GM12873 (cell line): ENCODE measurements around the gene CMIP.

Experiments
- CTCF ChIP-seq: IDR thresholded peaks from 2 replicates; pipeline ENCODE4 v1.5.1; 2012; ENCODE audit warnings: low read depth, mild to moderate bottlenecking, moderate library complexity, low read length, control low read depth; ENCODE audit not compliant: insufficient read depth; ENCODE audit errors: missing control alignments

Gene CMIP

GRCh38 chr16:81599034-81599744 is 154.6 kb downstream of the CMIP start:
- TF ChIP-seq CTCF: no peak

GRCh38 chr16:81600275-81600674 is 155.7 kb downstream of the CMIP start:
- TF ChIP-seq CTCF: no peak

- TF ChIP-seq CTCF: no peak
Observed at GRCh38 chr16:81601008-81601428, 156.4 kb downstream of the CMIP start.

- no peak for TF ChIP-seq CTCF
Observed at GRCh38 chr16:81601601-81602255, 157.1 kb downstream of the CMIP start.

GRCh38 chr16:81602256-81602776 is 157.7 kb downstream of the CMIP start:
- no peak for TF ChIP-seq CTCF

- TF ChIP-seq CTCF: no peak
Observed at GRCh38 chr16:81602792-81603191, 158.2 kb downstream of the CMIP start.

GRCh38 chr16:81604960-81605383 is 160.4 kb downstream of the CMIP start:
- no peak for TF ChIP-seq CTCF
